GM18499 (cell line): ENCODE results near the gene GDF2.

Experiments used
- ATAC-seq: cut with Tn5 transposase; IDR thresholded peaks from one replicate; pipeline ENCODE4 v1.9.1; 2021; ENCODE audit warnings: moderate number of reproducible peaks; ENCODE audit not compliant: insufficient read depth, unreplicated experiment

The GDF2 gene

GRCh38 chr10:47349941-47350371, 27.7 kb downstream of the GDF2 start:
- no peak for ATAC-seq

GRCh38 chr10:47350671-47351640, 28.7 kb downstream of the GDF2 start:
- ATAC-seq = no peak

GRCh38 chr10:47351899-47352815, 29.9 kb downstream of the GDF2 start:
- no peak for ATAC-seq

- no peak for ATAC-seq
These were observed 31.1 kb downstream of the GDF2 start for GRCh38 chr10:47353351-47353750.

- ATAC-seq = no peak
These were observed 31.9 kb downstream of the GDF2 start for GRCh38 chr10:47354165-47354564.

- ATAC-seq = no peak
These were observed 32.6 kb downstream of the GDF2 start for GRCh38 chr10:47354900-47355299.

- ATAC-seq = no peak
These were observed 34.5 kb downstream of the GDF2 start for GRCh38 chr10:47356708-47357107.

GRCh38 chr10:47357131-47357582, 34.9 kb downstream of the GDF2 start:
- ATAC-seq = no peak

GRCh38 chr10:47357911-47358310, 35.7 kb downstream of the GDF2 start:
- ATAC-seq = no peak

- ATAC-seq = no peak
These were observed 36.2 kb downstream of the GDF2 start for GRCh38 chr10:47358457-47358856.

GRCh38 chr10:47359101-47359500, 36.8 kb downstream of the GDF2 start:
- no peak for ATAC-seq

- ATAC-seq = no peak
These were observed 37.6 kb downstream of the GDF2 start for GRCh38 chr10:47359626-47360418.

- no peak for ATAC-seq
These were observed 38.3 kb downstream of the GDF2 start for GRCh38 chr10:47360419-47361040.

GRCh38 chr10:47361293-47361692, 39.0 kb downstream of the GDF2 start:
- no peak for ATAC-seq

- no peak for ATAC-seq
These were observed 39.9 kb downstream of the GDF2 start for GRCh38 chr10:47362199-47362598.

GRCh38 chr10:47363781-47364180, 41.5 kb downstream of the GDF2 start:
- ATAC-seq = no peak

GRCh38 chr10:47364366-47364765, 42.1 kb downstream of the GDF2 start:
- ATAC-seq = no peak

- no peak for ATAC-seq
These were observed 42.7 kb downstream of the GDF2 start for GRCh38 chr10:47364911-47365310.

- ATAC-seq = no peak
These were observed 43.4 kb downstream of the GDF2 start for GRCh38 chr10:47365431-47366180.
